Gastroesophageal sphincter (tissue), 4 donors: ENCODE results near the gene SMG6. TPM values are rescaled to one million over a fixed set of nuclear protein-coding genes. Genes with fewer than 3 reads are reported as not detected.

Experiments used
- ATAC-seq: fragments of 150-250 bp; one replicate; pipeline ENCODE4 v1.9.1; 2016; ENCODE audit warnings: mild to moderate bottlenecking, moderate library complexity
- H3K27ac ChIP-seq, 4 donors: fragments of 200-600 bp; sonication (generic) in 3 of 4; 1 replicate in 3 of 4; 2 replicates in 1 of 4; pipeline ENCODE4 v1.5.1; 2016 to 2019
- H3K27me3 ChIP-seq: fragments of 200-600 bp; sonication (generic); one replicate; pipeline ENCODE4 v1.5.1; 2019
- H3K36me3 ChIP-seq, 2 donors: fragments of 200-600 bp; sonication (generic); one replicate each; pipeline ENCODE4 v1.5.1; 2019; ENCODE audit warnings: control low read depth in 1 of 2
- H3K4me1 ChIP-seq, 3 donors: fragments of 200-600 bp; sonication (generic); 1 replicate in 2 of 3; 2 replicates in 1 of 3; pipeline ENCODE4 v1.5.1; 2016 to 2019; ENCODE audit warnings: control low read depth in 2 of 3
- H3K4me3 ChIP-seq, 2 donors: fragments of 200-600 bp; sonication (generic); one replicate each; pipeline ENCODE4 v1.5.1; 2019; ENCODE audit warnings: mild to moderate bottlenecking in 1 of 2, moderate library complexity in 1 of 2
- H3K9me3 ChIP-seq, 3 donors: fragments of 200-600 bp; sonication (generic); one replicate each; pipeline ENCODE4 v1.5.1; 2017 to 2019; ENCODE audit warnings: control low read depth in 2 of 3
- EP300 ChIP-seq: sonication (generic); formaldehyde crosslinking; IDR thresholded peaks from one replicate; pipeline ENCODE4 v1.6.1; 2017; ENCODE audit warnings: antibody characterized with exemption, mild to moderate bottlenecking
- POLR2A ChIP-seq, 2 donors: fragments of 450-650 bp; IDR thresholded peaks; one replicate each; pipeline ENCODE4 v1.6.1; 2017; ENCODE audit warnings: antibody characterized with exemption in 2 of 2, mild to moderate bottlenecking in 2 of 2, moderate library complexity in 1 of 2
- POLR2AphosphoS5 ChIP-seq: sonication (generic); formaldehyde crosslinking; IDR thresholded peaks from one replicate; pipeline ENCODE4 v1.6.1; 2017; ENCODE audit warnings: antibody characterized with exemption
- WGBS, 2 donors: methylation state at CpG; one replicate each; pipeline ENCODE4 v1.1.5; 2018; ENCODE audit warnings: low coverage in 1 of 2; 5-methylcytosine and 5-hydroxymethylcytosine counted together
- total RNA-seq, 4 donors: library from RNA; depleted of rRNA; stranded (reverse); fragments of >200 nt; gene quantifications; one replicate each; pipeline ENCODE4 v1.1.0, GENCODE V29; 2016
- TF ChIP-seq, protein P1 (sequence below), 4 experiments: fragments of 200-600 bp in 2 of 4; fragments of 450-650 bp in 2 of 4; sonication (generic) in 1 of 4; IDR thresholded peaks; one replicate each; pipeline ENCODE4 v1.5.1; 2017 to 2019; ENCODE audit warnings: antibody characterized with exemption in 4 of 4, mild to moderate bottlenecking in 2 of 4, moderate library complexity in 2 of 4

Gene SMG6
- total RNA-seq, 4 donors from 2014 or later: 27.2 to 75.5 (median 43.9) TPM

DNA sequence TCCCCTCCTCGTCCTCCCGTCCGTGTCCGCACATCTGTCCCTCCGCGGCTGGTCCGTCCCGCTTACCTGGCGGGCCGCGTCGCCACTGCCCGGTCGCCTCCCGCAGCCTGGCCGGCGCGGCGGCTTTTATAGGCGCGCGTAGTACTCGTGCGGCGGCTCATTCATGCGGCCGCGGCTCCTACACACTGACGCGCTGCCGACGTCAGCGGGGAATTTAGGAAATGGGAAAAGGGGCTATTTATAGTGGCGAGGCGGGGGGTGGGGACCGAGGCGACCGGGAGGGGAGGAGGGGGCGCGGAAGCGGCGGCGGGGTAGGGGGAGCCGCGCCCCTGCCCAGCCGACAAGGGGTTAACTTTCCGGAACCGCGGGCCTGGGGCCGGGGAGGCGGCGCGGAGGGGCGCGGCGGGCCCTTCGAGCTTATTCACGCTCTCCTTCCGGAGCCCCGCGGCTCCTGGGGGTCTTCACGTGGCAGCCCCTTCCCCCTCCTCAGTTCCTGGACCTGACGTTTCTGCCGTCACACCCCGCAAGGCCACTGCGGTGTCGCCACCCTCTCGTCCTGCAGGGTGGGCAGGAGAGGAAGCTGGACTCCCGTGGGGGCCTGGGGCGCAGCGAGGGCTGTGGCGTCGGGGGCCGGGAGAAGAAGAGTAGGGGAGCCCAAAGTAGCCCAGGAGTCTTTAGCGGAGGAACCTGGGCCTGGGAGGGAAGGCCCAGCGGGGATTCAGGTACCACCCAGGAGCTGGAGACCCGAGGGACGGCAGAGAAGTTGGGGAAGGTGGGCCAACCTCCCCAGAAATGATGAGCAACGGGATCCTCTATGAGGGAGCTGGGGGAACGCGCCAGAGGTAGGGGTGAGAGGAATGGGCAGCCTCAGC is 252.3 kb downstream of the SMG6 start:
- Histone ChIP-seq H3K27me3 (peaks cover 51% of the 10 kb centered on the region), H3K36me3 (peaks cover 0 to 2% of the 10 kb centered on the region in 2 donors), H3K9me3 (no peaks in the 10 kb centered on the region), H3K27ac (peak overlapping the region in 3 of 4 donors; percentile 32 to 77 (median 67)), H3K4me3 (peak overlapping the region in 1 of 2 donors; percentile 75), H3K4me1 (peaks cover 0 to 66% (median 16%) of the 10 kb centered on the region in 3 donors)
- TF ChIP-seq, protein P1, sequence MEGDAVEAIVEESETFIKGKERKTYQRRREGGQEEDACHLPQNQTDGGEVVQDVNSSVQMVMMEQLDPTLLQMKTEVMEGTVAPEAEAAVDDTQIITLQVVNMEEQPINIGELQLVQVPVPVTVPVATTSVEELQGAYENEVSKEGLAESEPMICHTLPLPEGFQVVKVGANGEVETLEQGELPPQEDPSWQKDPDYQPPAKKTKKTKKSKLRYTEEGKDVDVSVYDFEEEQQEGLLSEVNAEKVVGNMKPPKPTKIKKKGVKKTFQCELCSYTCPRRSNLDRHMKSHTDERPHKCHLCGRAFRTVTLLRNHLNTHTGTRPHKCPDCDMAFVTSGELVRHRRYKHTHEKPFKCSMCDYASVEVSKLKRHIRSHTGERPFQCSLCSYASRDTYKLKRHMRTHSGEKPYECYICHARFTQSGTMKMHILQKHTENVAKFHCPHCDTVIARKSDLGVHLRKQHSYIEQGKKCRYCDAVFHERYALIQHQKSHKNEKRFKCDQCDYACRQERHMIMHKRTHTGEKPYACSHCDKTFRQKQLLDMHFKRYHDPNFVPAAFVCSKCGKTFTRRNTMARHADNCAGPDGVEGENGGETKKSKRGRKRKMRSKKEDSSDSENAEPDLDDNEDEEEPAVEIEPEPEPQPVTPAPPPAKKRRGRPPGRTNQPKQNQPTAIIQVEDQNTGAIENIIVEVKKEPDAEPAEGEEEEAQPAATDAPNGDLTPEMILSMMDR (IDR thresholded peaks at IDR 0.05): no peak
- no peak for TF ChIP-seq POLR2AphosphoS5
- TF ChIP-seq EP300: no peak
- no peak for TF ChIP-seq POLR2A (IDR thresholded peaks at IDR 0.05)
- WGBS, 2 donors: 73% methylated on average over 2 of the region's 81 CpGs; no CpG with 5 or more reads in 1 of the 2 donors
- ATAC-seq: no peak

DNA sequence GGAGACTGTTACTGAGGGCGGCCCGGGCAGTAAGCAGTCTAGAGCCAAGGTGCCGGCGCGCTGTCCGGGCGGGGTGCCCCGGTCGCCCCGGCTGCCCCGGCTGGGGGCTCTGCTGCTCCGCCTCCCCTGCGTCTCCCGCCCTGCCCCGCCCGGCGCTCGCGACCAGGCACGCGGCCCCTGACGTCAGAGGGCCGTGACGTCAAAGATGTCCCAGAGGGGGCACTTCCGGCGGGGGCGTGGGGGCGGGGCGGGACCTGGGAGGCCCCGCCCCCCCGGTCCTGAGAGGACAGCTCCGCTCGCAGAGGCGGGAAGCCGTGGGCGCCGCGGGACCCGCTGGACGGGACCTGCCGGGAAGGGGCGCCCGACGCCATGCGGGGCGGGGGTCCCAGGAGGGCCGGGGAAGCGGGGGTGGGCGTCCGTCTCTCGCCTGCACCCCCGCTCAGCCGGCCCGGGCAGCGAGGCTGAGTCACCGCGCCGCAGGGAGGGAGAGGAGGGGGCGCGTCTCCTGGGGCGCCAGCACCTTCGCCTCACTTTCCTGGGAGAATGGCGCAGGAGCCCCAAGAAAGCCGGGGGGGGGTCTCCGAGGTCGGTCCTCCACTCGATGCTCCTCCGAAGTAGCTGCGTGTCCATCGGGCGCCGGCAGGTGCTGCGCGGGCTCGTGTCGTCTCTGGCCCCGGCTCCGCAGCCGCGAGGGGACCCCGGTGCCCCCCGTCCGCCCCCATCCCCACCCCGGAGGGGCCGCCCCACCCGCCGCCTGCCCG is 253.1 kb downstream of the SMG6 start:
- peaks cover 43% of the 10 kb centered on the region for H3K27me3 ChIP-seq
- WGBS, 2 donors: no CpG with 5 or more reads among the region's 88 CpGs
- H3K27ac ChIP-seq: peak overlapping the region in 3 of 4 donors; percentile 65 to 77 (median 67)
- H3K9me3 ChIP-seq: no peaks in the 10 kb centered on the region
- no peaks in the 10 kb centered on the region for H3K36me3 ChIP-seq
- peaks cover 0 to 59% (median 16%) of the 10 kb centered on the region in 3 donors for H3K4me1 ChIP-seq
- peak overlapping the region; percentile 50 to 75 for H3K4me3 ChIP-seq
- peak in 1 of 2 donors; percentile 15 for TF ChIP-seq POLR2A (IDR thresholded peaks at IDR 0.05)
- TF ChIP-seq EP300: no peak
- TF ChIP-seq, protein P1 (IDR thresholded peaks at IDR 0.05): peak in 1 of 4 experiments; percentile 4
- ATAC-seq: peak; percentile 44

DNA sequence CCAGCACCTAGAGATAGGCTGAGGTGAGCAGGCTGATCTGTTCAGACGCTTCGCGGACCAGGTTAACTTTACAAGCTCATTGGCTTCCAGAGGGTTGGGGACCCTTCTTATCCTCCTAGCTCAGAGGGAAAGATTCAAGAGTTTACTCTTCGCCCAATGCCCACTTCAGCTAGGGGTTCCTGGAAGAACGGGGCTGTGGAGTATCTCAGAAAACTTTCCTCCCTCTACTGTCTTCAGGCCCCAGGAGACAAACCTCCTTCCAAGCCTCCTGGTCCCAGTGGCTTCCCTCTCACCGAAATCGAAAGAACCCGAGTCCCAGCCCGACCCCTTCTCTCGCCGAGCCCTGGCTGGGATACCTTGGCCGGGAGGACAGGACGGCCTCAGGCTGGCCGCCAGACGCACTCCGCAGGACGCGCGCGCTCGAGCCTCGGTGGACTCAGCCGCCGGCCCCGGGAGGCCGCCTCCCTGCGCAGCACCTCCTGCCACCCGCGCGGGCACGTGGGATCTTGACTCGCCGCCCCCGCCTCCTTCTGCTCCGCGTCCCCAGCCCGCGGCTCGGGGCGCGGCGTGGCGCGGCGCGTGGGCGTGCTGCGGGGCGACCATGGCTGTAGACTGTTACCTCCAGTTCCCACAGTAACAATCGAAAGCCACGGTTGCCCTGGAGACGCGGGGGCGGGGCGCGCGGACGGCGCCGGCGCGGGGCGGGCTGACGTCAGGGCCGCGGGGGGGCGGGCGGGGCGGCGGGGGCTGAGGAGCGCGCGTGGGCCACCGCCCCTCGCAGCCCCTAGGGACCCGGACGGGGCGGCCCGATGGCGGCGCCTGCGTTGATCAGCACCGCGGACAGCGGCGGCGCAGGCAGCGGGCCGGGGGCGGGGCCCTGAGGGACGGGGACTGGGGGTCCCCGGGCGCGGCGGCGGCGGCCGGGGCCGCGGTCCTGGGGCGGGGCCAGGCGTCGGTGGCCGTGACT is 254.0 kb downstream of the SMG6 start:
- Histone ChIP-seq H3K4me1 (peaks cover 0 to 53% (median 16%) of the 10 kb centered on the region in 3 donors), H3K4me3 (peak overlapping the region; percentile 52 to 75), H3K27me3 (peaks cover 34% of the 10 kb centered on the region), H3K36me3 (peaks cover 0 to 2% of the 10 kb centered on the region in 2 donors), H3K27ac (peak overlapping the region in 3 of 4 donors; percentile 65 to 77 (median 67)), H3K9me3 (no peaks in the 10 kb centered on the region)
- 7 to 67% methylated on average over 1 to 5 of the region's 104 CpGs for WGBS, 2 donors
- ATAC-seq: peak; percentile 70
- TF ChIP-seq POLR2AphosphoS5: no peak
- TF ChIP-seq, protein P1 (IDR thresholded peaks at IDR 0.05): no peak
- TF ChIP-seq EP300: no peak
- no peak for TF ChIP-seq POLR2A (IDR thresholded peaks at IDR 0.05)

DNA sequence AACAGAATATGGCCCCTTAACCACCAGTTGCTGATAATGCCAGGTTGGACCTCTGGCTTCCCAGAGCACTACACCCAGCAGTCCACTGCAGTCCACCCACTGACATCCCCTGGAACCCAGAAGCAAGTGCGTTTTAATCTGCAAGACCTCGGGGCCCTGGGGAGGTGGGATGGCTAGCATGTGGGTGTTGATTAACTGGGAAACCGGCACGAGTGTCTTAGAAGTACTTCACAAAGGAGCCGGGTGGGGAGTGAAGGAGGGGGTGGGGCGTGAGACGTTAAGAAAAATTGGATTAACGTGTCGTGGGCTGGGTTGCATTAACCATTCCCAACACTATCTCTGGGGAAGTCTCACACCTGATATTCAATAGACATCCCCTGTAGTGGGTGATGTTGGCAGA is 254.8 kb downstream of the SMG6 start:
- ATAC-seq: no peak
- Histone ChIP-seq H3K36me3 (peaks cover 0 to 10% of the 10 kb centered on the region in 2 donors), H3K9me3 (no peaks in the 10 kb centered on the region), H3K27ac (peak overlapping the region in 1 of 4 donors; percentile 77), H3K4me1 (peaks cover 0 to 53% (median 16%) of the 10 kb centered on the region in 3 donors), H3K4me3 (peak overlapping the region in 1 of 2 donors; percentile 75), H3K27me3 (peaks cover 26% of the 10 kb centered on the region)
- TF ChIP-seq EP300: no peak
- no peak for TF ChIP-seq POLR2AphosphoS5
- no peak for TF ChIP-seq POLR2A (IDR thresholded peaks at IDR 0.05)
- TF ChIP-seq, protein P1 (IDR thresholded peaks at IDR 0.05): no peak
- 10 to 15% methylated on average over 9 of the region's 9 CpGs for WGBS, 2 donors
